Mucosa of descending colon (tissue), 3 donors: ENCODE results near the gene TEX36. TPM values are rescaled to one million over a fixed set of nuclear protein-coding genes. Genes with fewer than 3 reads are reported as not detected.
"Not testable (repeated sequence)": the region's sequence is repeated elsewhere in the genome, so short reads cannot be mapped to it uniquely, and the experiment has no call there.

Experiments
- ATAC-seq: fragments of 200-7000 bp; cut with Tn5 transposase; one replicate; pipeline ENCODE4 v1.9.1; 2020; ENCODE audit warnings: mild to moderate bottlenecking, moderate library complexity
- DNase-seq, 3 donors: peaks; one replicate each; pipeline ENCODE4 v3.0.0-alpha.2; 2020
- H3K36me3 ChIP-seq: fragments of 200-600 bp; one replicate; pipeline ENCODE4 v1.8.0; 2021; ENCODE audit warnings: low read depth, mild to moderate bottlenecking
- H3K4me1 ChIP-seq: fragments of 200-600 bp; one replicate; pipeline ENCODE4 v1.8.0; 2021; ENCODE audit warnings: low read depth, mild to moderate bottlenecking
- H3K4me3 ChIP-seq: fragments of 200-600 bp; one replicate; pipeline ENCODE4 v1.8.0; 2021; ENCODE audit warnings: mild to moderate bottlenecking
- H3K9me3 ChIP-seq: fragments of 200-600 bp; one replicate; pipeline ENCODE4 v1.8.0; 2021; ENCODE audit warnings: mild to moderate bottlenecking
- CTCF ChIP-seq: fragments of 200-600 bp; IDR thresholded peaks from one replicate; pipeline ENCODE4 v1.8.0; 2022; ENCODE audit warnings: antibody characterized with exemption, mild to moderate bottlenecking
- intact Hi-C, 2 donors: fragments of 100-400 bp; cut with DNase I in 1 of 2; cut with micrococcal nuclease in 1 of 2; formaldehyde crosslinking; loops; one replicate each; pipeline versions ENCODE4 v1.11.0 to v1.11.1; 2022; cut with DNase I, micrococcal nuclease
- total RNA-seq, 3 donors: library from RNA; stranded (reverse); fragmentation: NEBNext Ultra II Directional in 2 of 3; extraction: Animal tissue kit (Norgen Biotek cat#: 25700) in 2 of 3; gene quantifications; one replicate each; pipeline versions ENCODE4 v1.2.1 to v1.2.4, GENCODE V29; 2021 to 2023
- donor health status: DM: no; HTN: no; CAD: no; lungs with moderate emphysema.
- donor health status: DM: no; HTN: no; CAD: no.
- donor health status: DM: no; HTN: yes; CAD: no.

TEX36 gene
- total RNA-seq, 3 donors from 2014 or later = not detected

GRCh38 chr10:125708971-125709503 is 26.1 kb upstream of the TEX36 start:
- TF ChIP-seq CTCF = no peak
- no peaks in the 10 kb centered on the region for H3K9me3 ChIP-seq
- DNase-seq (no peak), ATAC-seq (no peak)
- no peak overlapping the region for H3K4me3 ChIP-seq
- intact Hi-C loops = no loop called here
- H3K4me1 ChIP-seq = no peaks in the 10 kb centered on the region
- H3K36me3 ChIP-seq = no peaks in the 10 kb centered on the region

GRCh38 chr10:125707541-125708468 is 24.8 kb upstream of the TEX36 start:
- no peak for TF ChIP-seq CTCF
- intact Hi-C loops = no loop called here
- Histone ChIP-seq H3K4me3 (no peak overlapping the region), H3K9me3 (no peaks in the 10 kb centered on the region), H3K36me3 (no peaks in the 10 kb centered on the region), H3K4me1 (no peaks in the 10 kb centered on the region)
- ATAC-seq (peak; percentile 81), DNase-seq (no peak)

GRCh38 chr10:125700355-125700911 is 17.5 kb upstream of the TEX36 start:
- intact Hi-C loops = no loop called here

GRCh38 chr10:125699562-125700143 is 16.7 kb upstream of the TEX36 start:
- Histone ChIP-seq H3K4me3 (no peak overlapping the region), H3K36me3 (no peaks in the 10 kb centered on the region), H3K9me3 (no peaks in the 10 kb centered on the region), H3K4me1 (no peaks in the 10 kb centered on the region)
- DNase-seq = no peak
- ATAC-seq = no peak
- intact Hi-C loops = no loop called here
- TF ChIP-seq CTCF = no peak

More at GRCh38 chr10:125700355-125700911, 17.5 kb upstream of the TEX36 start:
- Histone ChIP-seq H3K4me1 (no peaks in the 10 kb centered on the region), H3K4me3 (no peak overlapping the region), H3K9me3 (no peaks in the 10 kb centered on the region), H3K36me3 (no peaks in the 10 kb centered on the region)
- TF ChIP-seq CTCF = no peak
- DNase-seq (no peak), ATAC-seq (no peak)

- H3K4me1 ChIP-seq = no peaks in the 10 kb centered on the region
- no peak for ATAC-seq
- H3K9me3 ChIP-seq = no peaks in the 10 kb centered on the region
- no peak for TF ChIP-seq CTCF
- DNase-seq = no peak
- no peaks in the 10 kb centered on the region for H3K36me3 ChIP-seq
- intact Hi-C loops = no loop called here
- H3K4me3 ChIP-seq = no peak overlapping the region
Measured at GRCh38 chr10:125698481-125698998, 15.6 kb upstream of the TEX36 start.

GRCh38 chr10:125696884-125697283 is 13.9 kb upstream of the TEX36 start:
- intact Hi-C loops, H3K9me3 ChIP-seq, ATAC-seq, H3K4me3 ChIP-seq, DNase-seq, H3K4me1 ChIP-seq, H3K36me3 ChIP-seq: not testable (repeated sequence)
